ENCODE results near the gene LRP1B. TPM values are rescaled to one million over a fixed set of nuclear protein-coding genes. Genes with fewer than 3 reads are reported as not detected.

LRP1B gene
- total RNA-seq, 1 experiment from 2014 or later, result 0.21 TPM

DNA sequence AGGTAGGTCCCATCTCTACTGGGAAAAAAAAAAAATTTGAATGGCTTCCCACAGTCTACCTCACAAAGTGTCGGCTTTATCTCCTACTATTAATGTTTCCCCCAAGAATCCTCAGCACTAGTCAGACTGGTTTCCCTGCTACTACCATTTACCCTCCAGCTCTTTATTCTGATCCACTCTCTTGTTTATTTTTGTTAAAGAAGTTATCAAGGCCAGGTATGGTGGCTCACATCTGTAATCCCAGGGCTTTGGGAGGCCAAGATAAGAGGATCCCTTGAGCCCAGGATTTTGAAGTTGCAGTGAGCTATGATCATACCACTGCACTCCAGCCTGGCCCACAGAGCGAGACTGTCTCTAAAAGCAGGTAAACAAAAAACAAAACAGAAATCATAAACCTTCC is 1275.3 kb downstream of the LRP1B start:
- H3K36me3 Mint-ChIP-seq (ENCODE audit: insufficient read depth, unreplicated experiment), result no peaks in the 10 kb centered on the region
- peaks cover 23% of the 10 kb centered on the region for H3K4me1 Mint-ChIP-seq (ENCODE audit: low read depth, unreplicated experiment)
- no peak for DNase-seq
- intact Hi-C loops (cut with micrococcal nuclease; ENCODE audit: unreplicated experiment), result no loop called here
- H3K27me3 Mint-ChIP-seq (ENCODE audit: unreplicated experiment), result no peaks in the 10 kb centered on the region
- CTCF ChIA-PET, result no interaction called here
- no peaks in the 10 kb centered on the region for H3K9me3 Mint-ChIP-seq (ENCODE audit: low read depth, unreplicated experiment)
- no peak overlapping the region for H3K4me3 Mint-ChIP-seq (ENCODE audit: low read depth, unreplicated experiment)
- no TSS peak for BruUV-seq (replicated peaks)
- no peak overlapping the region for H3K27ac Mint-ChIP-seq (ENCODE audit: unreplicated experiment)
- TF ChIP-seq, protein P1, sequence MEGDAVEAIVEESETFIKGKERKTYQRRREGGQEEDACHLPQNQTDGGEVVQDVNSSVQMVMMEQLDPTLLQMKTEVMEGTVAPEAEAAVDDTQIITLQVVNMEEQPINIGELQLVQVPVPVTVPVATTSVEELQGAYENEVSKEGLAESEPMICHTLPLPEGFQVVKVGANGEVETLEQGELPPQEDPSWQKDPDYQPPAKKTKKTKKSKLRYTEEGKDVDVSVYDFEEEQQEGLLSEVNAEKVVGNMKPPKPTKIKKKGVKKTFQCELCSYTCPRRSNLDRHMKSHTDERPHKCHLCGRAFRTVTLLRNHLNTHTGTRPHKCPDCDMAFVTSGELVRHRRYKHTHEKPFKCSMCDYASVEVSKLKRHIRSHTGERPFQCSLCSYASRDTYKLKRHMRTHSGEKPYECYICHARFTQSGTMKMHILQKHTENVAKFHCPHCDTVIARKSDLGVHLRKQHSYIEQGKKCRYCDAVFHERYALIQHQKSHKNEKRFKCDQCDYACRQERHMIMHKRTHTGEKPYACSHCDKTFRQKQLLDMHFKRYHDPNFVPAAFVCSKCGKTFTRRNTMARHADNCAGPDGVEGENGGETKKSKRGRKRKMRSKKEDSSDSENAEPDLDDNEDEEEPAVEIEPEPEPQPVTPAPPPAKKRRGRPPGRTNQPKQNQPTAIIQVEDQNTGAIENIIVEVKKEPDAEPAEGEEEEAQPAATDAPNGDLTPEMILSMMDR (IDR thresholded peaks at IDR 0.05; ENCODE audit: unreplicated experiment), result no peak

DNA sequence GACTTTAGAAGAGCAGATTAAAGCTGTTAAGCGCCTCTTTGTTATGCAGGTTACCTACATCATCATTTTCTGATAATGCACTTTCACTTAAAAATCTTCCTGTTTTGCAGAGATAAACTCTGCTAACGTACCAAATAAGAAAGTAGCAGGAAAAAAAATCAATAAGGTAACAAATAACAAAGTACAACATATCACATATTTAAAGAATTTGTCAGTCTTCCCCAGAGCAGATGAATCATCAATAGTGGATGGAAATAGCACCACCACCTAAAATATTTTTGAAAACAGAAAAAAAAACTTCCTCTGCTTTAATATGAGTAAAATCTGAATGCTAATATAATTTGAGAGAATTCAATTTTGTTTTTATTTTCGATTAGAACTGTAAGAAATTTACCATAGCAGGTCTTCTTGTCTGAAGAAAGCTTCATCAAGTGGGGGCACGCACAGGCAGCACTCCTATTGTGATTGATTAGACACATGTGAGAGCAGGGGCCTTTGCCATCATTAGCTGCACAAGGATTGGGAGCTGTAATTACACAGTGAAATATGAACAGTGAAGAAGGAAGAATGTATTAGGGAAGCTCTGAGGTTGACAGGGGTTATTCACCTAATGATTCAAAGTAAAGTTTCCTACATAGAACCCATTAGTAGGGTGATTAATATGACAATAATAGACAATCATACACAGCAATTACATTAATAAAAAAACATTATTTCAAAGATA is 1279.4 kb downstream of the LRP1B start:
- peaks cover 23% of the 10 kb centered on the region for H3K4me1 Mint-ChIP-seq (ENCODE audit: low read depth, unreplicated experiment)
- no TSS peak for BruUV-seq (replicated peaks)
- H3K9me3 Mint-ChIP-seq (ENCODE audit: low read depth, unreplicated experiment), result no peaks in the 10 kb centered on the region
- H3K27me3 Mint-ChIP-seq (ENCODE audit: unreplicated experiment), result no peaks in the 10 kb centered on the region
- no peak overlapping the region for H3K27ac Mint-ChIP-seq (ENCODE audit: unreplicated experiment)
- no peaks in the 10 kb centered on the region for H3K36me3 Mint-ChIP-seq (ENCODE audit: insufficient read depth, unreplicated experiment)
- no peak for DNase-seq
- CTCF ChIA-PET, result no interaction called here
- H3K4me3 Mint-ChIP-seq (ENCODE audit: low read depth, unreplicated experiment), result no peak overlapping the region
- TF ChIP-seq, protein P1 (IDR thresholded peaks at IDR 0.05; ENCODE audit: unreplicated experiment), result no peak
- intact Hi-C loops (cut with micrococcal nuclease; ENCODE audit: unreplicated experiment), result no loop called here

DNA sequence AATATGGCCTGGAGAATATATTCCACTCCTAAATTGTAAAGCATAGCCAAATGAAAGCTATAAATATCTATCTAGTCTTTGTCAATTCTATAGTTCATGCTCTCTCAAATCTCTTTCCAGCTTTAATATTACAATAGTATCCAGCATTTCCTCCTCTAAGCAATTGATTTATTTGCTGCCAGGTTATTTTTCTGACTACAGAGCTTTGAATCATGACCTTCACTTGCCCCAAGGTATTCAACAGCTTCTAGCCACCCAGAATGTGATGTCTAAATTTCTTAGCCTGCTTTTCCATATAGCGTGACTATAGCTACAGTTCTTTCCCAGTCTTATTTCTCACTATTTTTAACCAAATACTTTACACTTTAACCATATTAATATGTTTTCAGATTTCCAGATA is 1287.6 kb downstream of the LRP1B start:
- no peak for DNase-seq

DNA sequence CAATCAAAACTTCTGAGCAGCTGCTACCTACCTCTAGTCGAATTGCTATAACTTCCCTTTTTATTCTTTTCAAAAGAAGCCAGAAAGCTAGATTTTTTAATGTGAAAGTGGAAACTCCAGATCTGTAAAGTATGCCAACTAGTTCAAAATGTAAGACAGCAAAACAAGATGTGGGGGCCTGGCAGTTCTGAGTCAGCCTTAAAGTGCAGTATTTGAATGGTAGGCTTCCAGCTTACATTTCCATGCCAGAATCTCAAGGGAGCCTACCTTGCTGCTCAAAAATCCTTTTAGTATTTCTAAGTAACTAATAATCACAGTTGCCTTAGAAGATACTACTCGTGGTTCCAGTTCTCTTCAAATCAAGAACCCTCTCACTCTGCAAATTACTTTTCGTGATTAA is 1288.7 kb downstream of the LRP1B start:
- BruUV-seq (replicated peaks), result no TSS peak
- H3K4me3 Mint-ChIP-seq (ENCODE audit: low read depth, unreplicated experiment), result no peak overlapping the region
- DNase-seq, result no peak
- H3K27ac Mint-ChIP-seq (ENCODE audit: unreplicated experiment), result no peak overlapping the region
- H3K27me3 Mint-ChIP-seq (ENCODE audit: unreplicated experiment), result no peaks in the 10 kb centered on the region
- no peaks in the 10 kb centered on the region for H3K9me3 Mint-ChIP-seq (ENCODE audit: low read depth, unreplicated experiment)
- intact Hi-C loops (cut with micrococcal nuclease; ENCODE audit: unreplicated experiment), result no loop called here
- TF ChIP-seq, protein P1 (IDR thresholded peaks at IDR 0.05; ENCODE audit: unreplicated experiment), result no peak
- peaks cover 5% of the 10 kb centered on the region for H3K36me3 Mint-ChIP-seq (ENCODE audit: insufficient read depth, unreplicated experiment)
- CTCF ChIA-PET, result no interaction called here
- no peaks in the 10 kb centered on the region for H3K4me1 Mint-ChIP-seq (ENCODE audit: low read depth, unreplicated experiment)

More for the DNA sequence above, 1287.6 kb downstream of the LRP1B start:
- TF ChIP-seq, protein P1 (IDR thresholded peaks at IDR 0.05; ENCODE audit: unreplicated experiment), result no peak
- CTCF ChIA-PET, result no interaction called here
- peaks cover 5% of the 10 kb centered on the region for H3K36me3 Mint-ChIP-seq (ENCODE audit: insufficient read depth, unreplicated experiment)
- no peaks in the 10 kb centered on the region for H3K4me1 Mint-ChIP-seq (ENCODE audit: low read depth, unreplicated experiment)
- H3K4me3 Mint-ChIP-seq (ENCODE audit: low read depth, unreplicated experiment), result no peak overlapping the region
- H3K9me3 Mint-ChIP-seq (ENCODE audit: low read depth, unreplicated experiment), result no peaks in the 10 kb centered on the region
- intact Hi-C loops (cut with micrococcal nuclease; ENCODE audit: unreplicated experiment), result no loop called here
- H3K27me3 Mint-ChIP-seq (ENCODE audit: unreplicated experiment), result no peaks in the 10 kb centered on the region
- no peak overlapping the region for H3K27ac Mint-ChIP-seq (ENCODE audit: unreplicated experiment)
- BruUV-seq (replicated peaks), result no TSS peak
